Common myeloid progenitor, CD34-positive (primary cell): ENCODE data around the gene MC2R.

ENCODE experiments used
- CTCF ChIA-PET: fragments of 350-600 bp; sonication (Branson Sonifier 250); formaldehyde crosslinking; loops from one replicate; lab custom pipeline; 2021; ENCODE audit warnings: antibody characterized with exemption; lab: Charles Lee
- POLR2A ChIA-PET: fragments of 350-600 bp; sonication (Branson Sonifier 250); formaldehyde crosslinking; loops from one replicate; lab custom pipeline; 2021; ENCODE audit warnings: antibody characterized with exemption; lab: Charles Lee
- DNase-seq, 3 donors: peaks; one replicate each; pipeline versions ENCODE4 v3.0.0 to v3.0.0-alpha.2; 2013
- H3K27ac ChIP-seq, 2 experiments: 1 replicate in 1 of 2; 2 replicates in 1 of 2; pipeline ENCODE4 v1.7.0; 2013; ENCODE audit warnings: inconsistent platforms in 2 of 2, low read length in 2 of 2, mild to moderate bottlenecking in 2 of 2, low read depth in 1 of 2, moderate library complexity in 1 of 2; ENCODE audit not compliant: severe bottlenecking in 2 of 2, insufficient read depth in 1 of 2, poor library complexity in 1 of 2
- H3K27me3 ChIP-seq, 5 experiments: replicated peaks in 2 of 5; 1 replicate in 3 of 5; 2 replicates in 2 of 5; pipeline versions ENCODE4 v1.6.1 to v1.7.0; 2013; ENCODE audit warnings: low read length in 4 of 5, mild to moderate bottlenecking in 2 of 5, moderate library complexity in 2 of 5, inconsistent platforms in 1 of 5; ENCODE audit not compliant: insufficient read depth in 5 of 5, control insufficient read depth in 4 of 5
- H3K36me3 ChIP-seq, 4 experiments: 1 replicate in 2 of 4; 2 replicates in 2 of 4; pipeline versions ENCODE4 v1.6.1 to v1.7.0; 2013; ENCODE audit warnings: low read length in 3 of 4, control low read depth in 1 of 4, mild to moderate bottlenecking in 1 of 4; ENCODE audit not compliant: control insufficient read depth in 4 of 4, insufficient read depth in 4 of 4
- H3K4me1 ChIP-seq, 4 experiments: 1 replicate in 3 of 4; 2 replicates in 1 of 4; pipeline versions ENCODE4 v1.6.1 to v1.7.1; 2013; ENCODE audit warnings: low read length in 3 of 4, mild to moderate bottlenecking in 3 of 4, control low read depth in 1 of 4, inconsistent platforms in 1 of 4, moderate library complexity in 1 of 4; ENCODE audit not compliant: control insufficient read depth in 4 of 4, insufficient read depth in 4 of 4; ENCODE audit errors: control extremely low read depth in 1 of 4
- H3K4me3 ChIP-seq, 7 experiments: 1 replicate in 4 of 7; 2 replicates in 3 of 7; pipeline versions ENCODE4 v1.5.1 to v1.7.0; 2013; ENCODE audit warnings: mild to moderate bottlenecking in 7 of 7, low read length in 6 of 7, moderate library complexity in 6 of 7, inconsistent platforms in 2 of 7, low read depth in 2 of 7, control low read depth in 1 of 7; ENCODE audit not compliant: insufficient read depth in 4 of 7, control insufficient read depth in 1 of 7; ENCODE audit errors: extremely low read depth in 1 of 7
- H3K9me3 ChIP-seq, 5 experiments: 1 replicate in 4 of 5; 2 replicates in 1 of 5; pipeline versions ENCODE4 v1.6.1 to v1.7.1; 2013; ENCODE audit warnings: low read length in 4 of 5, mild to moderate bottlenecking in 2 of 5, inconsistent platforms in 1 of 5, low read depth in 1 of 5, moderate library complexity in 1 of 5; ENCODE audit not compliant: control insufficient read depth in 4 of 5, insufficient read depth in 2 of 5; ENCODE audit errors: control extremely low read depth in 1 of 5
- WGBS: methylation state at CpG from one replicate; pipeline ENCODE4 v1.1.5; 2013; ENCODE audit not compliant: insufficient coverage; 5-methylcytosine and 5-hydroxymethylcytosine counted together

MC2R gene

DNA sequence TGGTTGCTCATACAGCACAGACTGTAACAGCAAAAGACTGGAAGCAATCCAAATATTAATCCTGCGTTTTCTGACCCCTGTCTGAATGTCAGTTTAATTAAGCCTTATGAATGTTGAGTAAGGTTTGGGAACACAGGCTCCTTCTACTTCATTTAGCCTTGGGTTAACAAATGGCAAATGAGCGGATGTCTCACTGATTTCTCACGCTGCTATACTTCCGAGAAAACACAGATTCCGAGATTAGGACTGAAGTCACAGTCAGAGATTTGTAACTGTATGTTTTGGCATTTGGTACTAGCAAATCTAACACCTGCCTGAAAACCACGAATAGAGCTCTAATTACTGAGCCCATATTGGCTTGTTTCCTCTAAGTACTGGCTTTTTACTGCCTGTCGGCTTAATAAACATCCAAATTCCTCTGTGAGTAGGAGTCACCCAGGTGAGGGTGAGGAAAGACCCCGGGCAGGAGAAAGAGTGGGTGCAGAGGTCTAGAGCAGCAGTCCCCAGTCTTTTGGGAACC, 80.8 kb downstream of the MC2R start:
- H3K9me3 ChIP-seq = no peaks in the 10 kb centered on the region
- H3K4me3 ChIP-seq = no peak overlapping the region
- POLR2A ChIA-PET = no interaction called here
- 78% methylated on average over 6 of the region's 8 CpGs for WGBS
- CTCF ChIA-PET = interaction anchor here (1.0 to 1.5 kb wide), 2 partner anchors 10 to 21 kb away, joined by 3 to 5 read pairs; partner anchors contain the start of gene MC5R
- H3K27me3 ChIP-seq = peaks cover 0 to 37% (median 7%) of the 10 kb centered on the region in 5 experiments
- no peaks in the 10 kb centered on the region for H3K36me3 ChIP-seq
- DNase-seq = no peak
- H3K27ac ChIP-seq = no peak overlapping the region
- H3K4me1 ChIP-seq = no peaks in the 10 kb centered on the region
